Activated CD4-positive, alpha-beta T cell treated with anti-CD3 and anti-CD28 coated beads, Interleukin-2, amount 10 ng/mL, durations not matched to agents 24 days and 14 days (primary cell): ENCODE results near the gene ERCC6. TPM values are rescaled to one million over a fixed set of nuclear protein-coding genes. Genes with fewer than 3 reads are reported as not detected.

ENCODE experiments used
- DNase-seq: peaks from one replicate; pipeline ENCODE4 v3.0.0; 2022
- H3K27ac Mint-ChIP-seq: one replicate; pipeline ENCODE4 v1.8.0; 2022; ENCODE audit warnings: mild to moderate bottlenecking, mixed read lengths
- H3K27me3 Mint-ChIP-seq: one replicate; pipeline ENCODE4 v1.8.0; 2022; ENCODE audit warnings: mixed read lengths
- H3K36me3 Mint-ChIP-seq: one replicate; pipeline ENCODE4 v1.8.0; 2022; ENCODE audit warnings: low read depth, mild to moderate bottlenecking, mixed read lengths
- H3K4me1 Mint-ChIP-seq: one replicate; pipeline ENCODE4 v1.8.0; 2021; ENCODE audit warnings: mixed read lengths
- H3K4me3 Mint-ChIP-seq: one replicate; pipeline ENCODE4 v1.8.0; 2022; ENCODE audit warnings: mild to moderate bottlenecking, moderate library complexity, mixed read lengths
- H3K9me3 Mint-ChIP-seq: one replicate; pipeline ENCODE4 v1.8.0; 2021; ENCODE audit warnings: mixed read lengths
- intact Hi-C: fragments of 100-400 bp; cut with micrococcal nuclease; formaldehyde crosslinking; loops from one replicate; pipeline ENCODE4 v1.15.1; 2023
- total RNA-seq: library from RNA; stranded (reverse); gene quantifications from 2 replicates; pipeline ENCODE4 v1.2.3, GENCODE V29; 2022

Gene ERCC6
- total RNA-seq, 1 donor from 2014 or later, result 14.5 TPM

- no peaks in the 10 kb centered on the region for H3K4me1 Mint-ChIP-seq
- intact Hi-C loops, result no loop called here
- H3K27me3 Mint-ChIP-seq, result no peaks in the 10 kb centered on the region
- no peak for DNase-seq
- H3K36me3 Mint-ChIP-seq, result peaks cover 3% of the 10 kb centered on the region
- H3K9me3 Mint-ChIP-seq, result no peaks in the 10 kb centered on the region
- H3K4me3 Mint-ChIP-seq, result no peak overlapping the region
- no peak overlapping the region for H3K27ac Mint-ChIP-seq
Measured at GRCh38 chr10:49516216-49516970, 22.5 kb downstream of the ERCC6 start.

GRCh38 chr10:49512121-49512809, 26.7 kb downstream of the ERCC6 start:
- Mint-ChIP-seq H3K27me3 (peaks cover 13% of the 10 kb centered on the region), H3K4me1 (peaks cover 14% of the 10 kb centered on the region), H3K4me3 (no peak overlapping the region), H3K9me3 (no peaks in the 10 kb centered on the region), H3K27ac (no peak overlapping the region), H3K36me3 (no peaks in the 10 kb centered on the region)
- peak; percentile 72 for DNase-seq
- intact Hi-C loops, result loop anchor here (1.0 kb wide), 2 partner anchors 105 to 531 kb away; no protein-coding TSS in a partner anchor

- intact Hi-C loops, result no loop called here
Measured at GRCh38 chr10:49509771-49510303, 29.1 kb downstream of the ERCC6 start.

GRCh38 chr10:49508654-49509053, 30.3 kb downstream of the ERCC6 start:
- intact Hi-C loops, result no loop called here
- H3K4me1 Mint-ChIP-seq, result peaks cover 16% of the 10 kb centered on the region

More at GRCh38 chr10:49509771-49510303, 29.1 kb downstream of the ERCC6 start:
- Mint-ChIP-seq H3K4me3 (no peak overlapping the region), H3K27ac (no peak overlapping the region), H3K27me3 (peaks cover 22% of the 10 kb centered on the region), H3K36me3 (peaks cover 6% of the 10 kb centered on the region), H3K9me3 (no peaks in the 10 kb centered on the region), H3K4me1 (peaks cover 16% of the 10 kb centered on the region)
- no peak for DNase-seq

GRCh38 chr10:49508249-49508648, 30.7 kb downstream of the ERCC6 start:
- peaks cover 9% of the 10 kb centered on the region for H3K36me3 Mint-ChIP-seq
- H3K9me3 Mint-ChIP-seq, result no peaks in the 10 kb centered on the region
- peaks cover 16% of the 10 kb centered on the region for H3K4me1 Mint-ChIP-seq
- no peak overlapping the region for H3K27ac Mint-ChIP-seq
- intact Hi-C loops, result no loop called here
- peaks cover 22% of the 10 kb centered on the region for H3K27me3 Mint-ChIP-seq
- peak; percentile 84 for DNase-seq
- peak overlapping the region; percentile 21 for H3K4me3 Mint-ChIP-seq

More at GRCh38 chr10:49508654-49509053, 30.3 kb downstream of the ERCC6 start:
- H3K27me3 Mint-ChIP-seq, result peaks cover 22% of the 10 kb centered on the region
- peak overlapping the region; percentile 21 for H3K4me3 Mint-ChIP-seq
- peaks cover 9% of the 10 kb centered on the region for H3K36me3 Mint-ChIP-seq
- DNase-seq, result peak; percentile 56
- no peak overlapping the region for H3K27ac Mint-ChIP-seq
- H3K9me3 Mint-ChIP-seq, result no peaks in the 10 kb centered on the region

GRCh38 chr10:49505589-49505988, 33.3 kb downstream of the ERCC6 start:
- Mint-ChIP-seq H3K4me1 (peaks cover 16% of the 10 kb centered on the region), H3K9me3 (no peaks in the 10 kb centered on the region), H3K27ac (no peak overlapping the region), H3K4me3 (no peak overlapping the region), H3K27me3 (peaks cover 22% of the 10 kb centered on the region), H3K36me3 (peaks cover 11% of the 10 kb centered on the region)
- no peak for DNase-seq
- intact Hi-C loops, result no loop called here

- Mint-ChIP-seq H3K27me3 (peaks cover 19% of the 10 kb centered on the region), H3K36me3 (peaks cover 13% of the 10 kb centered on the region), H3K27ac (no peak overlapping the region), H3K9me3 (no peaks in the 10 kb centered on the region), H3K4me3 (no peak overlapping the region), H3K4me1 (peaks cover 16% of the 10 kb centered on the region)
- no peak for DNase-seq
- intact Hi-C loops, result no loop called here
Measured at GRCh38 chr10:49505076-49505475, 33.8 kb downstream of the ERCC6 start.

- no peak for DNase-seq
- Mint-ChIP-seq H3K27ac (no peak overlapping the region), H3K9me3 (no peaks in the 10 kb centered on the region), H3K4me3 (no peak overlapping the region), H3K27me3 (peaks cover 18% of the 10 kb centered on the region), H3K4me1 (peaks cover 15% of the 10 kb centered on the region), H3K36me3 (peaks cover 13% of the 10 kb centered on the region)
- intact Hi-C loops, result no loop called here
Measured at GRCh38 chr10:49504528-49504927, 34.4 kb downstream of the ERCC6 start.

- H3K27ac Mint-ChIP-seq, result no peak overlapping the region
- H3K9me3 Mint-ChIP-seq, result no peaks in the 10 kb centered on the region
- intact Hi-C loops, result no loop called here
- H3K4me3 Mint-ChIP-seq, result no peak overlapping the region
- DNase-seq, result no peak
- H3K27me3 Mint-ChIP-seq, result peaks cover 9% of the 10 kb centered on the region
- H3K36me3 Mint-ChIP-seq, result peaks cover 16% of the 10 kb centered on the region
- peaks cover 4% of the 10 kb centered on the region for H3K4me1 Mint-ChIP-seq
Measured at GRCh38 chr10:49502358-49502757, 36.6 kb downstream of the ERCC6 start.

GRCh38 chr10:49500412-49500811, 38.5 kb downstream of the ERCC6 start:
- Mint-ChIP-seq H3K27me3 (no peaks in the 10 kb centered on the region), H3K4me3 (no peak overlapping the region), H3K36me3 (peaks cover 12% of the 10 kb centered on the region), H3K9me3 (no peaks in the 10 kb centered on the region), H3K27ac (no peak overlapping the region), H3K4me1 (peaks cover 2% of the 10 kb centered on the region)
- no peak for DNase-seq
- intact Hi-C loops, result no loop called here

GRCh38 chr10:49499305-49499851, 39.5 kb downstream of the ERCC6 start:
- Mint-ChIP-seq H3K9me3 (no peaks in the 10 kb centered on the region), H3K36me3 (peaks cover 7% of the 10 kb centered on the region), H3K4me3 (no peak overlapping the region), H3K27me3 (no peaks in the 10 kb centered on the region), H3K27ac (no peak overlapping the region), H3K4me1 (peaks cover 2% of the 10 kb centered on the region)
- DNase-seq, result peak; percentile 41
- intact Hi-C loops, result no loop called here

GRCh38 chr10:49498425-49498824, 40.5 kb downstream of the ERCC6 start:
- Mint-ChIP-seq H3K4me3 (no peak overlapping the region), H3K27me3 (no peaks in the 10 kb centered on the region), H3K4me1 (peaks cover 2% of the 10 kb centered on the region), H3K36me3 (peaks cover 7% of the 10 kb centered on the region), H3K27ac (no peak overlapping the region), H3K9me3 (no peaks in the 10 kb centered on the region)
- no peak for DNase-seq
- intact Hi-C loops, result no loop called here

GRCh38 chr10:49497358-49497757, 41.6 kb downstream of the ERCC6 start:
- no peaks in the 10 kb centered on the region for H3K27me3 Mint-ChIP-seq
- H3K4me1 Mint-ChIP-seq, result peaks cover 2% of the 10 kb centered on the region
- H3K4me3 Mint-ChIP-seq, result no peak overlapping the region
- no peak for DNase-seq
- no peaks in the 10 kb centered on the region for H3K9me3 Mint-ChIP-seq
- H3K36me3 Mint-ChIP-seq, result peaks cover 7% of the 10 kb centered on the region
- intact Hi-C loops, result no loop called here
- no peak overlapping the region for H3K27ac Mint-ChIP-seq
